AG10803 (cell line): ENCODE measurements around the gene CRB2.
A peak's percentile ranks its signal among the peaks of the same experiment; 100 is the strongest.

ENCODE experiments used
- DNase-seq: peaks from one replicate; pipeline ENCODE4 v3.0.0; 2010; ENCODE audit warnings: low read depth
- H3K4me3 ChIP-seq: 2 replicates; pipeline ENCODE4 v1.5.1; 2011; ENCODE audit warnings: mild to moderate bottlenecking, low read length, control low read depth
- TF ChIP-seq, protein P1 (sequence below): conservative IDR thresholded peaks from 2 replicates; pipeline ENCODE4 v1.5.1; 2011; ENCODE audit warnings: mild to moderate bottlenecking, low read length, control low read depth, inconsistent platforms

CRB2 gene

GRCh38 chr9:123342247-123342646 is 13.8 kb upstream of the CRB2 start:
- TF ChIP-seq, protein P1, sequence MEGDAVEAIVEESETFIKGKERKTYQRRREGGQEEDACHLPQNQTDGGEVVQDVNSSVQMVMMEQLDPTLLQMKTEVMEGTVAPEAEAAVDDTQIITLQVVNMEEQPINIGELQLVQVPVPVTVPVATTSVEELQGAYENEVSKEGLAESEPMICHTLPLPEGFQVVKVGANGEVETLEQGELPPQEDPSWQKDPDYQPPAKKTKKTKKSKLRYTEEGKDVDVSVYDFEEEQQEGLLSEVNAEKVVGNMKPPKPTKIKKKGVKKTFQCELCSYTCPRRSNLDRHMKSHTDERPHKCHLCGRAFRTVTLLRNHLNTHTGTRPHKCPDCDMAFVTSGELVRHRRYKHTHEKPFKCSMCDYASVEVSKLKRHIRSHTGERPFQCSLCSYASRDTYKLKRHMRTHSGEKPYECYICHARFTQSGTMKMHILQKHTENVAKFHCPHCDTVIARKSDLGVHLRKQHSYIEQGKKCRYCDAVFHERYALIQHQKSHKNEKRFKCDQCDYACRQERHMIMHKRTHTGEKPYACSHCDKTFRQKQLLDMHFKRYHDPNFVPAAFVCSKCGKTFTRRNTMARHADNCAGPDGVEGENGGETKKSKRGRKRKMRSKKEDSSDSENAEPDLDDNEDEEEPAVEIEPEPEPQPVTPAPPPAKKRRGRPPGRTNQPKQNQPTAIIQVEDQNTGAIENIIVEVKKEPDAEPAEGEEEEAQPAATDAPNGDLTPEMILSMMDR = no peak
- H3K4me3 ChIP-seq = no peak overlapping the region
- no peak for DNase-seq

GRCh38 chr9:123343443-123344191 is 12.4 kb upstream of the CRB2 start:
- TF ChIP-seq, protein P1 = no peak
- no peak overlapping the region for H3K4me3 ChIP-seq
- DNase-seq = peak; percentile 43

DNA sequence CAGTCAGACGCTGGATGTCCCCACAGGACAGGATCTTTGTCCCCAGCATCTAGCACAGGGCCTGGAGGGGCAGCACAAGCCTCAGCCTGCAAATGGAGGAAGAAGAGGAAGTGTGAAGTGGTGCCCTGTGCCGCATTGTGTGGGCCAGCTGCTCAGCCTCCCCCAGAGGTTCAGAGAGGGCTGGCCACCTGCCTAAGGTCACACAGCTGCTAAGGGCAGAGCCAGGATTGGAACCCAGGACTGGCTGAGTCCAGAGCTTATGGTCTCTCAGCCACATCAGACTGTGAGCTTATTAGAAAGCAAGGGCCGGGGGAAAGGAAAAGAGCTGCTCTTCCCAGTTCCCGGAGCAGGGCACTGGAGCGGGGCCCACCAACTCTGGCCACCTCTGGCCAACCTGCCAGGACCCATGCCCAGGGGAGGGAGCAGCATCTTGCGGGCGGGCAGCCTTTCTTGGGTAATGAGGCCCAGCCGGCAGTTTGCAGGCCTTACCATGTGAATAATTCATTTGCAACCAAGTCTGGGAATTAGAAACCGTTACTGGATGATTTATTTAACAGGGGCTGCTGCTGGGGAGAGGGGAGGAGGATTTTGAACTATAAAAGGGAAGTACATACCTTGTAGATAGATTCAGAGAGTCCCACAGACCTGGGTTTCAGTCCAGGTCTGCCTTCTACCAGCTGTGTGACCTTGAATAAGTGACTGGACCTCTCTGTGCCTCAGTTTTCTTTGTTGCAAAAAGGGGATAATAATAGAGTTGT is 11.6 kb upstream of the CRB2 start:
- no peak for DNase-seq

GRCh38 chr9:123345567-123345955 is 10.4 kb upstream of the CRB2 start:
- TF ChIP-seq, protein P1 = no peak
- DNase-seq = no peak
- no peak overlapping the region for H3K4me3 ChIP-seq

More for the DNA sequence above, 11.6 kb upstream of the CRB2 start:
- H3K4me3 ChIP-seq = no peak overlapping the region
- TF ChIP-seq, protein P1 = no peak

GRCh38 chr9:123346026-123346425 is 10.0 kb upstream of the CRB2 start:
- DNase-seq = no peak
- H3K4me3 ChIP-seq = no peak overlapping the region
- TF ChIP-seq, protein P1 = no peak

- TF ChIP-seq, protein P1 = no peak
- DNase-seq = no peak
- H3K4me3 ChIP-seq = no peak overlapping the region
Measured at GRCh38 chr9:123346826-123347225, 9.2 kb upstream of the CRB2 start.
